ENCODE results near the gene VAV3.

Gene VAV3

DNA sequence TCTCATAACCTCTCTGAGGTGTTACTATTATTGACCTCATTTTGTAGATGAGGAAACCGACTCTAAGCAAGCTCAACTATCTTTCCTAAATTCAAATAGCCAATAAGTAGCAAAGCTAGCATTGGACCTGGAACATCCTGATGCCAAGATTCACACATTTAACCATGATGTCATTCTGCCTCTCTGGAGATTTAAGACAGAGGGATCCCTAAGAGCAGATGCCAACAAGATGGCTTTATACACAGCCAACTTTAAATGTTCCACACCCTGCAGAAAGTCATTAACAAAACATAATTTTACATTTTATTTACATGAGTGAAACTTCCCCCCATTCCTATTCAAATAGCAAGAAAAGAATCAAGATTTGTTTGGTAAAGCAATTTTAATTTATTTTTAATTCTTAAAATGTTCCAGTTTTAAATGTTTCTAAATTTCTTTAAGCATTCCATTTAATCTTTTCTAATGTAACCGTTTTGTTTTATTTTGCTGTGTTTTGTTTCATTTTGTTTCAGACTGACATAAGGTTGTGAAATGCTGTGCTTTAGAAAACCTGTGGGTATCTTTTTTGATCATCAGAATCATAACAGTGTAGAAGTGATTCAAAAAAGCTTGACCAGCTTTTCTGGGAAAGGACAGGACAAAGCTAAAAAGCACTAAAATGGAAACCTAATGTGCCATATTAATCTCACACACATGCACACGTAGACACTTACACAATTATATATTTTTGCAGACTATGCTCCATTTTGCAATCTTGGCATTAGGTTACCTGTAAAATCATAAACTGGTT, 7.6 kb upstream of the VAV3 start:
- DNase-seq (ENCODE audit: low read depth in 2 of 2) = no peak

DNA sequence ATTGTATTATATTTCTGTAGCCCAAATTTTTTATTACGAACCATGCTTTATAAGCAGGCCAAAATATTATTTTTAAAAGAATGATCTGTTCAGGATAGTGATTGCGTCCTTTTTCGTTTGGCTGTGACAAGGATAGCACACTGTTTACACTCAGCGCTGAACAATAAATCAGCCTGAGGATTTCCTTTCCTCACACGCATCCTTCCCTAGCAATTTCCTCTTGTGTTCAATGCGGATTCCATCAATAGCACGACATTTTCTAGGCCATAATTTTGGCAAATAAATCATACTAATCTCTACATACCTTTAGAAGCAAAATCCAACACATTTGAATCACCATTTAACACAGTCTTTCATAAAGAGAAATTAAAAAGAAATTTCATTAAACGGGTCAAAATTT, 1.6 kb upstream of the VAV3 start:
- no peak for DNase-seq (ENCODE audit: low read depth in 2 of 2)

DNA sequence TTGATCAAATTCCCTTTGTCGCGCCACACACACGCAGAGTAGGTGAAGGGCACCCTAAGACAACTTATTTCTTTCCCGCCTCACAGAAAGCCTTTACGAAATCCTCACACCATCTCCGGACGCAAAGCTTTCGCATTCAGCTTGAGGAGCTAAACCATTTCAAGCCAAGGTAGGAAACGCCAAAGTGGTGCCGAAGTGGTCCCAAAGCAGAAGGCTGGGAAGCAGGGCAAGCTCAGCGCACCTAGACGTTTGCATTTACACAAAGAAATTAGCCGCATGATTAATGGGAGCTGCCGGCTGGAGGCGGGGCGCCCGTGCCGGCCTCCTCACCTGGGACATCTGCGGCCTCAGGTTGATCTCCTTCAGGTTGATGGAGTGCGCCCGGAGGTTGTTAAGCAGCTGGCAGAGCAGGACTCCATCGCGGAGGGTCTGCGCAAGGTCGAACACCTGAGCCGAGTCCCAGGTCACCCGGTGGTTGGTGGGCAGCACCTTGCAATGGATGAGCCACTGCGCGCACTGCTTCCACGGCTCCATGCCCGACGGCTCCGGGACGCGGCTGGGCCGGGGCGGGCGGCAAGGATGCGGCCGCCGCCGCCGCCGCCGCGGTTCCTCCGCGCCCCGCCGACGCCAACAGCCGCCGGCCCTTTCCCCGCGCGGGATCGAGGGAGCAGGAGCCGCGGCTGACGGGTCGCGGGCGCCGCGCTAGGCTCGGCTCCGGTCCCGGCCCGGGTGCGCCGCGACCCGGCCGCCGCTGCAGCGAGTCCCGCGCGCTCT, 457 bp downstream of the VAV3 start:
- peak; percentile 19 to 22 for DNase-seq (ENCODE audit: low read depth in 2 of 2)

DNA sequence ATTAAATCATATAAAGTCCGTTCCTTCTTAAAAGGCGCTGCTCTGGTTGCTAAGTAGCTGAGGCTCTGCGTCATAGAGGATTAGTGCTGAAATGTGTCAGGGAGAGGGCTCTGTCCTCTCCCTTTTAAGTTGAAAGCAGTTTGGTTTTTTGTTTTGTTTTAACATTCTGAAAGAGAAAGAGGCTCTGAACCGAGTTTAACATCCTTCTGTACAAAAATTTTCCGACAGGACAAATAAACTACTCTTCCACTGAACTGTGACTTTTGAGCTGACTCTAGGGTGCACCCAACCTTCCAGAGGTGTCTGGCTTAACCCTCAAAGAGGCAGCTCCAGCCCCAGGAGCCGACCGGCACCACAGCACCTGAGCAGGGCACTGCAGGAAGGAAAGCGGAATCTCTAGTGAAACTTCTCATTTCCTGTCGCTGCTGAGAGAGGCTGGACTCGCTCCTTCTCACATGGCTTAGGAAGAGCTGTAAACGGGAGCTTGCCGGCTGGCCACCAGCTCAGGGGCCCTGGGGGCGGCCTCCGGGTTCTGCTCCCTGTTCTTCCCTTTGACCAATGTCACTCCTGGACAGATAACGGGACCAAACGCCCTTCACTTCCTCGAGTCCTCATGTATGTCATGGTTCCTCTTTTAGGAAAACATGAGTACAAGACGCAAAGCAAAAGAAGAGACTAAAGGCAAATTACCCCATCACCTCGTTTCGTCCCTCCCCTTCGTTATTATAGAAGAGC, 1.2 kb downstream of the VAV3 start:
- DNase-seq (ENCODE audit: low read depth in 2 of 2) = peak; percentile 22 to 25

DNA sequence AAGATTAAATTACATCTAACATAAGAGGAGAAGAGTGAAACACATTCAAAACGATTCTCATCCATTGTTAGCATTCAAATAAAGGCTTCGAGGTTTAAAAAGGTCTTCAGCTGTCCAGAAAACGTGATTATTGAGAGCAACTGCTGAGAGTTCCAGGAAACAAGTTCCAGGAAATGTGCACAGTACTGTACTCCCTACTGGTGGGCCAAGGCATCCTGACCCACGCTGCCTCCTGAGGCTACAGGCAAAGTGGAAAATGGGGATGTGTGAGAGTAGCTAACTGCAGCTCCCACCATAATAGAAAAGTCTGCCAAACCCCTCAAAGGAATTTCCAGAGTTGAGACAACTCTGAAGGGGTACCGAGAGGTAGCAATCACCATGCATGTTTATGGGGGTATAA, 2.0 kb downstream of the VAV3 start:
- no peak for DNase-seq (ENCODE audit: low read depth in 2 of 2)

DNA sequence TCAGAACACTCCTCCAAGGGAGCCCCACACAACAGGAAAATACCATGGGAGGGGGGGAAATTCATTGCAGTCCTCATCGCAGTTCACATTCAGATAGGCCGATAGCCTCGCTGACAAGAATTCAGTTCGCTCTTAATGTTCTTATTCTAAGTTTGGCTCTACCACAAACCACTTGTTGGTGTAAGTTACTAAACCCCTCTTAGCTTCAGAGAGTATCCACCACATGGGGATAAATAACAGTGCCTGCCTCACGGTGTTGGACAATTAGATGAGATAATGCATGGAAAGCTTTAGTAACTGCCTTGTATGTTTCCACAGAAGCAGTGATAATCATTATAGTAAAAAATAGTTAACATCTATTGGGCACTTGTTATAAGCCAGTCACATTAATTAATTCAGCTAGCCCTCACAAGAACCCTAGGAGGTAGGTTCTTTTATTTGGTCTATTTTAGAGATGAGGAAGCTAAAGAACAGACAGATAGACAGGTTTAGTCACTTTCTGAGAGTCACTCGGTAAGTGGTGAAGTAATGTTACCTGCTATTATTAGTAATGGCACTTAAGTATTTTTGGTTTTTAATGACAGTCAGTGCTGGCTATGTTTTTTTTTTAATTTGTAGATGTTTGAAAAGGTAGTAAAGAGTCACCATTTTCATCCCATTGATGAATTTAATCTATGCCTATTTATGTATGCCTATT, 10.1 kb downstream of the VAV3 start:
- no peak for DNase-seq (ENCODE audit: low read depth in 2 of 2)

DNA sequence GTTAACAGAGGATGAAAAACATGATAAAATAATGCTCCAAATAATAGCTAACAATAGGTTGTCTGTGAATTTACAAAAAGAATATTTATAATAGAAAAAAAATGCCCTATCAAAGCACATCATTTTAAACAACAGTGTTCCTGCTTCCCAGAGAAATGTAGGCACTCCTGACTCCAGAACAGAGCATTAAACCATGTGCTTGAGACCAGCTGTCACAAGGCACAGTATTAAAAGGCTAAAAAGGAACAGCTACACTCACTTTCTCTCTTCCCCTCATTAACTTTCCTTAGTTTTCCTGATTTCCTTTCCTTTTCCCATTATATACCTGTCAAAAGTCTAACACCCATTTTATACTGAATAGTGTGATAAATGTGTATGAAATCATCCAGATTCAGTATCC, 10.9 kb downstream of the VAV3 start:
- no peak for DNase-seq (ENCODE audit: low read depth in 2 of 2)

DNA sequence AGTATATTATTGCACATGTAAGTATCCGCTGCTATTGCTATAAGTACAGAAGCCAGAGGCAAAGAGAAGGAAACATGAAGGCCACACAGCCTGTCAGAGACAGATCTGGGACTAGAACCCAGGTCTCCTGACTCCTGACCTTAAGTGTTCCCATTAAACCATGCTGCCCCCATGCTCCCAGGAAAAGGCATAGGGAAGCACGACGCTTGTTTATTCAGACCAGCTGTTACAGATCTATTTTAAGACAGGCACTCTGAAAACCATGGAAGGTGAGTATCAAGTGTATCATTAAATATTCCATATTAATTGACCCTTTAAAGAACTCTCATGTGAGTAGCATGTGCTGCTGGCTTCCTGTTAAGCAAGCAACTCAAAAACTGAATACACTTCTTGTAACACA, 11.4 kb downstream of the VAV3 start:
- DNase-seq (ENCODE audit: low read depth in 2 of 2) = no peak

DNA sequence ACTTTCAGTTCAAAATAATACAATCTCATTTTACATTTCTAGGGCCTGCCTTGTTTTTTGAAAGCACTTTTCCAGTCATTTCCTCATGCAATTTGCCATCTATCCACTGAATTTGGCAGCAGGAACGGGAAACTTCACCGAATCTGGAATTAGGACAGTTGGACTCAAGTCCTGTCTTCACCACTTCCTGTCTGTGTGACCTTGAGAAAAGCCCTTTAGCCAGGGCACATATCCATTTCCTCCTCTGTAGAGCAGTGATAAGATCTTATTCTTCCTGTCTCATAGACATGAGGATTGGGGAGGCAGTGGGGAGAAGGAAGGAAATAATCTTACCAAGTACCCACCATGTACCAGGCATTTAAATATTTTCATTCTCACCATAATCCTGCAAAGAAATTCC, 12.0 kb downstream of the VAV3 start:
- no peak for DNase-seq (ENCODE audit: low read depth in 2 of 2)

DNA sequence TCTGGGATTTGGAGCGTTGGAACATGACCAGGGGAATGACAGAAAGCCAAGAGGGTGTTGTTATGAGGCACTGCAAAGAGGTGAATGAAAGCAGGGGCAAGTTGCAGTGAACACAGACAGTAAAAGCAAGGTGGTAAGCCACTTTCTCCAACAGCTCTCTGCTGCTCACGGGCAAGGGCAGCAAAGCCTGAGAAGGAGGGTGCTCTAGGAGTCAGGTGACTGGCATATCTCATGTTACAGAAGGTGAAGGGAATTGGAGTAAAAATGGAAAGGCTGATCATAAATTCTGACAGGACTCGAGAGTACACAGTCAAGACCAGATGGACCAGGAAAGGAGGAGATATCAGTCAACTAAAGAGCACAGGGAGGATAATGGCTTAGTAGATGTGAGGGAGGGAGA, 14.5 kb downstream of the VAV3 start:
- no peak for DNase-seq (ENCODE audit: low read depth in 2 of 2)

DNA sequence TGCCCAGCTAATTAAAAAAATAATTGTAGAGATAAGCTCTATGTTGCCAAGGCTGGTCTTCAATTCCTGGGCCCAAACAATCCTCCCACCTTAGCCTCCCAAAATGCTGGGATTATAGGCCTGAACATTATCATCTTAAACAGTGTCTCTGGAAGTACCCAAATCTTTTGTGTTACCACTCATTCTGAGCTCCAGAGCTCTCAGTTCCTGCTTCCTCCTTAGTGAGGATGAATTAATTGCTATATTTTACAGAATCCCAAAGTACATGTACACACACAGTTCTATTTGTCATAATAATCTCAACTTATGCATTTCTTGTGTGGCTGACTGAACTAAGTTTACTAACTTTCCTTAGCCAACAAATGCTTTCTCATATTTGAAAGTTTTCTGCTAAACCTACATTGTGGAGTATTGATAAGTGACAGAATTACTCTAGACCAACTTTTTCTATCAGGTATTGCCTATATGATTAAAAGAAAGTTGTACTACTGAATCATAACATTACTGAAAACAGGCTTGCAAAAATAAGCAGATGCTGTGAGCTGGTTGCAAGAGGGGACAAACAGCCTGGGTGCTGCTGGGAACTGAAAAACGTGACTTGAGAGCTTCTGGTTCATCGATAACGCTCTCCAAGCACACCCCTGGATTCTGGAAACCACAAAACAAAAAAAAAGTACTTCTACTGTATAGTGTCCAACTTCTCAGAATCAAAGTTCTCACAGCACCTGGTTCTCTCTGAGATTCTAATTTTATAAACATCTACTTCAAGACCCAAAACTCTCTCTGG, 15.3 kb downstream of the VAV3 start:
- DNase-seq (ENCODE audit: low read depth in 2 of 2) = no peak

DNA sequence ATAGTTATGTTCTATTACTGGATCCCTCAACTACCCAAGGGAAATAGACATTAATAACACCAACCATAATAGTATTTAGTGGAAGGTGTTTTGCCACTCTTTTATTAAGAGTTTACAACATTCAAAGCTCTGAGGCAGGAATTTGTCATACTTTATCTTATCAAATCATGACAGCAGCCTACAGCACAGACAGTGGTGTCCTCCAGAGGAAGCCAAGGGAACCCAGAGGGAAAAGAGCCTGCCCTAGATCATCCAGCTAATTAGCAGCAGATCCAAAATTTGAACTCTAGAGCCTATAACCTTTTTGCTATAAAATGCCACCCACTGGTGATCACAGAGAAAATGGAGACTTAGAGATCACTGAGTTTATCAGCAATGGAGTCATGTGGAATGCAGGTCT, 18.2 kb downstream of the VAV3 start:
- DNase-seq (ENCODE audit: low read depth in 2 of 2) = no peak

DNA sequence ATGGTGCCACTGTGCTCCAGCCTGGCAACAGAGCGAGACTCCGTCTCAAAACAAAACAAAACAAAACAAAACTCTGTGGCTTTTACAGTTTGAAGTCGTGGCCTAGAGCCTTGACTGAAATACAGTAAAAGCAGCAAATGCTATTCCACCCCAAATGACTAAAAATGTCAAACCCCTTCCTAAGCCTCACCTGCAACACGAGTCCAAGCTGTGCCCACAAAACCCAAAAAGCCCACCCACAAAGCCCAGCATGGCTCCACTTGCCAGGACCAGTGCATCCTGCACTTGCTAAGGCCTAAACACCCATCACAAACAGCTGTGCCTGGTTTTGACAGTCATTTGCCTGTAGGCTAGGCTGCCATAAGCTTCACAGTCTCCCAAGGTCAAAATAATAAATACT, 21.3 kb downstream of the VAV3 start:
- no peak for DNase-seq (ENCODE audit: low read depth in 2 of 2)

DNA sequence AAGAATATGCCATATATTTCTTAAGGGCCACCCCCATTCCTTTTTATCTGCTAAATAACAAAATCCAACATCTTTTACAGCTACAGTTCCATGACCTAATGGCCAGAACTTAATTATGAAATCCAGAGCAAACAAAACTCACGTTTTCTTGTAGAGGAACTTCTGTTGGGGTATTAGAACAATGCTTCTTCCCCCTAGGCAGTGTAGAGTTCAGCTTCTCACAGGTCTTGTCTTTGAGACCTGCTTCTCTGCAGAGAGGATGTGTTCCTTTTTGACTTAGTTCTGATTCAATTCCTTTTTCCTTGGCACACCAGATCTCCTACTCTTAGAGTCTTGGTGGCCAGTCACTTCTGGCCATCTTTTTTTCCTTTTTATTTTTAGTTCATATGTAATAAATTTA, 22.2 kb downstream of the VAV3 start:
- DNase-seq (ENCODE audit: low read depth in 2 of 2) = no peak

DNA sequence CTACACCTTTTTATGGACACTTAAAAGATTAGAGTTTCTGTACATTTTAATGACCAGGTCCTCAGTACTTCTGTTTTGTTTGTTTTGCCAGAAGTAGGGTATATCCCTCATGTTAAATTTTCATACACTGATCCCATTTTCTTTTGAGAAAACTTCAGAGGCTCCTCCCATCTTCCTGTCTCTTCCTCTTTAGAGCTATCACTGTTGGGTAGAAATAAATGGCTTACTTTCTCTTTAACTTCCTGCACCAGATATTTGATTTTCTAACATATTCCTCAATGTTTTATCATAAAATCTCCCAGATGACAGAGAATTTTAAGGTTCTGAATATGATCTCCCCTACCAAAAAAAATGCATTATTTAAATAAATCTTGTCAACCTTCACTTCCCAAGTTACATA, 23.4 kb downstream of the VAV3 start:
- no peak for DNase-seq (ENCODE audit: low read depth in 2 of 2)

DNA sequence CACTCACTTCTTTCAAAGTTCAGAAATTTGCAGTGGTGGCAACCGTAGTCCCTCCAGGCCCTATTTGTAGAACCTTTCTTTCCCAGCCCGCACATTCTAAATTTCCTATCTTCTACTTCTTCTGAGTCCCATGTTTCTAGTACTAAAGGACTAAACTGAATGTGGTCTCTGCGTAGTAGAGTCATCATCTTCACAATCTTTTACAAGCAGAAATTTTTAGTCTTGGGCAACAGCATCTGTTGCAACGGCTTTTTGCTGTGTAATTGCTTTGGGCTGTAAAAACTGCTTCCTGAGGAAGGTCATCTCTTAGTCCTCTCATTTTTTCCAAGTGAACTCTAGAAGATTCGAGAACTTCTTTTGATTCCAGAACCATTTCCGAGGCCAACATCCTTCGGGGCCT, 23.9 kb downstream of the VAV3 start:
- no peak for DNase-seq (ENCODE audit: low read depth in 2 of 2)

DNA sequence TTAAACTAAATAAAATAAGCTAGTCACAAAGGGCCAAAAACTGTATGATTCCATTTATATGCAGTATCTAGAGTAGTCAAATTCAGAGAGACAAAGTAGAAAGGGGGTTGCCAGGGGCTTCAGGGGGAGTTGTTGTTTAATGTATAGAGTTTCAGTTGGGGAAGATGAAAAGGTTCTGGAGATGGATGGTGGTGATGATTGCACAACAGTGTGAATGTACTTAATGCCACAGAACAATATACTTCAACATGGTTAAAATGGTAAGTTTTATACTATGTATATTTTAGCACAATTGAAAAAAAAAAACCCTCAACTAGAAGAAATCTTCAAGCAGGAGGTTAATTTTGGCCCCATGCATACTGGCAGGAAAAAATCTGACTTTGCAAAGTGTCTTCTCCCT, 24.3 kb downstream of the VAV3 start:
- no peak for DNase-seq (ENCODE audit: low read depth in 2 of 2)

DNA sequence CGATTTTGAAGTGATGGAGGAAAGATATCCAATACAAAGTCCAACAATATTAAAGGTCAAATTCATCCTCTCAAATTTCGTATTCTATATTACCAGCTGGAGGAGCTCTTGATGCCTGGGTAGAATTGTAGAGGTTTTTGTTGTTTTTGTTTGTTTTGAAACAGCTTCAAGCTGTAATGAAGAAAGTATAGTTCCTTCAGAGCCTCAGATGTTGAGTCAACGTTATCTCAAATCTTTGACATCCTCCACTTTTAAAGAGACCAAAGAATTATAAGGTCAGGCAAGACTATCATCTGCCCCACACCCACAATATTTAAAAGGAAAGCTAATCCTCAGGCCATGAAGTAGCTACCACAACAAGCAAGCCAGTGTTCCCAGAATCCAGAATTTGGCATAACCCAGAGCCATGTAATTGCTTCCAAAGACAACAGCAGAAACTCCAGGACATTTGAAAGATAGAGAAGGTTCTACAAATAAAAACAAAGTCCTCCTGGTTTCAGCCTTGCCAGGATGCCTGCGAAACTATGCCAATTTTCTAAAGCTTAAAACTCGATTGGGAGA, 24.9 kb downstream of the VAV3 start:
- DNase-seq (ENCODE audit: low read depth in 2 of 2) = no peak

DNA sequence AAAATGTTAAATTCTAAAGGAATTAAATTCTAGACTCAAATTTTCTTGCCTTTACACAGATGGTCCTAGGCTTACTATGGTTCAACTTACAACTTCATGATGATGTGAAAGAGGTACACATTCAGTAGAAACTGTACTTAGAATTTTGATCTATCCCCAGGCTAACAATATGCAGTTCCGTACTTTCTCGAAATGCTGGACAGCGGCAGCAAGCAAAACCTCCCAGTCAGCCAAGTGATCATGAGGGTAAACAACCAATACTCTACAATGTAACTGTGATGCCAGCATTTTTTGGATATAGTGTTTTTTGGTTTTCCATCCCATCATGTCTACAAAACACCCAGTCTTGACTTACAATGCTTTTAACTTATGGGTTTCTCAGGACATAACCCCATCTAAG, 25.7 kb downstream of the VAV3 start:
- DNase-seq (ENCODE audit: low read depth in 2 of 2) = no peak

DNA sequence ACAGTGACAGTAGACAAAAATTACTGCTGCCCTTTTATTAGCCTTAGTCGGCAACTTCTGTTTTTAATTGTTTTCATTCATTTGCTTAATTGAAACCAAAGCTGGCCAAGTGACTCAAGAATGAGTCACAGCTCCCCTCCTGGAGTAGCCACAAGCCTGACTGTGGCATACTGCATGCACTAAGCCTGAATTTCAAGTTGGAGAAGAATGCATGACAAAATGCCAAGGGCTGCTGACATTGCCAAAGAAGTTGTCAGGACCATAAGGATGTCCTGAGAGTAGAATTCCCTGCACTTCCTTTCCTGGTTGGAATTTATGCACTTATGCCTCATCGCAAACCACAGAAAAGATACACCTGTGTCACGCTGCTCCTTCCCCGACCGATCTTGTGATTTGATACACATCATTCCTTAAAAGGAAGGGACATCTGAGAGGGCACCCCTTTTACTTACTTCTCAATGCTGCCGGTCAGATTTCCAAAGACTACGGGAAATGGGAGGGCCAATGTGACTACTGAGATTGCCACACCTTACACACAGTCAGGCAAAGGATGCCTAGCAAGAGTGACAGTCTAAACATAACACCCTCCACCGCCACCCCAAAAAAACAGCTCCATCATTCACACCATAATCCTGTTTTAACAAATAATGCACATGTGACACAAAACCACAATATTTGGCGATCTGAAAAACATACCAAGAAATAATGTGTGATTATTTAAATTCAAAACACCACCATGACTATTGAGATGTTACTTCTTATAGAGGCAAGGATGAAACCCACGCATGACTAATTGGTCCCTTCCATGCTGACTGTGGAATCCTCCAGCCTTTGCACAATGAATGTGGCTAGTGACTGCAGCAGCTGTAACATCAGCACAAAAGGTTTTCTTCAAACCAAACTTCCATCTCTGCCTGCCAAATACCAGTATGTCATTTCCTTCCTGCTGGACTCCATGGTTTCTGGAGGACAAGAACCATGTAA, 28.2 kb downstream of the VAV3 start:
- peak; percentile 13 to 49 for DNase-seq (ENCODE audit: low read depth in 2 of 2)
